ENCODE measurements around the gene RNF220. TPM values are rescaled to one million over a fixed set of nuclear protein-coding genes. Genes with fewer than 3 reads are reported as not detected.

RNF220 gene
- total RNA-seq, 1 donor from 2014 or later: 25.1 TPM

DNA sequence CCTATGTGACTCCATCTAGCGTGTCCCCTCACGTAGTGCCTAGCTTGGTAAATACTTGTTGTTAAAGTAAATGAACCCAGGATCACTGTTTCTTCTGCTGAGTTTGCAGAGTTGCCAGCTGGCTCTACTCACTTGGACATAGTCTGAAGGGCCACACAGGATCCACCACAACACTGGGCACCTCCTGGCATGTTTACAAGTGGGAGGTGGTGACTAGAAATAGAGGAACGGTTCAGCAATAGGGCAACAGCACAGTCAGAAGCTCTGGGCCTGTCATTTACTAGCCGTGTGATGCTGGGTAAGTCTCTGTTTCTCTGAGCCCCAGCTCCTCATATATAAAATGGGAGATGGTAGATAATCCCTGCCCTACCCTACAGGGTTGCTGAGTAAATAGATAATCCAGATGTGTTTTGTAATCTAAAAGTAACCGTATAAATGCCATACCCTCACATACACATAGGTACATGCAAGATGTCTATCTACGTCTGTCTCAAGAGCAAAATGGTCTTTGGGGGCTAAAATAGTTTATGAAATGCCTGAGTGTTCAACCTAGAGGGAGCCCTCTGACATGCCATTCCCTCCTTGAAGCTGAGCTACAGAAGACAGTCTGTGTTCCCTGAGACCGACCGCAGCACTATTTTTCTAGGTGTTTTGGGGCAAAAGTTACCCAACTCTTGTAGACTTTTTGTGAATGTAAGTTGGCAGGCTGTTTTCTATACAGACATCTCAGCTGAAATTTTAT is 20.5 kb downstream of the RNF220 start:
- Histone ChIP-seq H3K4me3 (ENCODE audit: low read length in 3 of 3) (no peak overlapping the region), H3K4me1 (ENCODE audit: control insufficient read depth in 3 of 3, insufficient read depth in 3 of 3, low read length in 3 of 3) (peaks cover 16 to 21% (median 19%) of the 10 kb centered on the region in 3 donors), H3K27ac (ENCODE audit: low read depth, low read length) (no peak overlapping the region), H3K27me3 (ENCODE audit: control insufficient read depth in 3 of 3, insufficient read depth in 3 of 3, low read length in 3 of 3) (peaks cover 37 to 44% (median 43%) of the 10 kb centered on the region in 3 donors), H3K9me3 (ENCODE audit: control insufficient read depth in 3 of 3, low read length in 3 of 3) (no peaks in the 10 kb centered on the region), H3K36me3 (ENCODE audit: control insufficient read depth in 3 of 3, insufficient read depth in 3 of 3, low read length in 3 of 3) (no peaks in the 10 kb centered on the region), H3K9ac (ENCODE audit: low read depth in 1 of 3, low read length in 3 of 3) (no peak overlapping the region)

DNA sequence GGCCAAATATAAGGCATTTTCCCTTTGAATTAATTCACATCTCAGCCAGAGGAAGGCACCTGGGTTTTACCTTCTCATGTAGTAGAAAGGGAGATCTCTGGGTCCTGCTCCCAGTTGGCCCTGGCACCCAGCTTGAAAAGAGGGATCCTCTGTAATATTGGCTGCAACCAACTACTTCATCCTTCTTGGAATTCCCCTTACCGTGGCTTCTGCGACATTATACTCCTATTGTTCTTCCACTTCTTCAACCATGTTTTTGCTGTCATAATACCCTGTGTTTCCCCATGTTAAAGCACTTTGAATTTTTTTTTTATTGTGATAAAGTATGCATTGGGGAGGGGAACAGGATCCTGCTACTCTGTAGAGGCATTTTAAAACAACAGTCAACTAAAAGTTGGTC is 26.8 kb downstream of the RNF220 start:
- no peaks in the 10 kb centered on the region for H3K4me1 ChIP-seq (ENCODE audit: control insufficient read depth in 3 of 3, insufficient read depth in 3 of 3, low read length in 3 of 3)
- H3K27me3 ChIP-seq (ENCODE audit: control insufficient read depth in 3 of 3, insufficient read depth in 3 of 3, low read length in 3 of 3): peaks cover 20 to 27% (median 24%) of the 10 kb centered on the region in 3 donors
- no peak overlapping the region for H3K9ac ChIP-seq (ENCODE audit: low read depth in 1 of 3, low read length in 3 of 3)
- H3K9me3 ChIP-seq (ENCODE audit: control insufficient read depth in 3 of 3, low read length in 3 of 3): no peaks in the 10 kb centered on the region
- H3K4me3 ChIP-seq (ENCODE audit: low read length in 3 of 3): no peak overlapping the region
- no peak overlapping the region for H3K27ac ChIP-seq (ENCODE audit: low read depth, low read length)
- no peaks in the 10 kb centered on the region for H3K36me3 ChIP-seq (ENCODE audit: control insufficient read depth in 3 of 3, insufficient read depth in 3 of 3, low read length in 3 of 3)

- Histone ChIP-seq H3K36me3 (ENCODE audit: control insufficient read depth in 3 of 3, insufficient read depth in 3 of 3, low read length in 3 of 3) (no peaks in the 10 kb centered on the region), H3K9ac (ENCODE audit: low read depth in 1 of 3, low read length in 3 of 3) (no peak overlapping the region), H3K4me3 (ENCODE audit: low read length in 3 of 3) (no peak overlapping the region), H3K27me3 (ENCODE audit: control insufficient read depth in 3 of 3, insufficient read depth in 3 of 3, low read length in 3 of 3) (peaks cover 10 to 17% (median 12%) of the 10 kb centered on the region in 3 donors), H3K4me1 (ENCODE audit: control insufficient read depth in 3 of 3, insufficient read depth in 3 of 3, low read length in 3 of 3) (no peaks in the 10 kb centered on the region), H3K9me3 (ENCODE audit: control insufficient read depth in 3 of 3, low read length in 3 of 3) (no peaks in the 10 kb centered on the region), H3K27ac (ENCODE audit: low read depth, low read length) (no peak overlapping the region)
Measured at GRCh38 chr1:44433209-44433608, 28.2 kb downstream of the RNF220 start.

DNA sequence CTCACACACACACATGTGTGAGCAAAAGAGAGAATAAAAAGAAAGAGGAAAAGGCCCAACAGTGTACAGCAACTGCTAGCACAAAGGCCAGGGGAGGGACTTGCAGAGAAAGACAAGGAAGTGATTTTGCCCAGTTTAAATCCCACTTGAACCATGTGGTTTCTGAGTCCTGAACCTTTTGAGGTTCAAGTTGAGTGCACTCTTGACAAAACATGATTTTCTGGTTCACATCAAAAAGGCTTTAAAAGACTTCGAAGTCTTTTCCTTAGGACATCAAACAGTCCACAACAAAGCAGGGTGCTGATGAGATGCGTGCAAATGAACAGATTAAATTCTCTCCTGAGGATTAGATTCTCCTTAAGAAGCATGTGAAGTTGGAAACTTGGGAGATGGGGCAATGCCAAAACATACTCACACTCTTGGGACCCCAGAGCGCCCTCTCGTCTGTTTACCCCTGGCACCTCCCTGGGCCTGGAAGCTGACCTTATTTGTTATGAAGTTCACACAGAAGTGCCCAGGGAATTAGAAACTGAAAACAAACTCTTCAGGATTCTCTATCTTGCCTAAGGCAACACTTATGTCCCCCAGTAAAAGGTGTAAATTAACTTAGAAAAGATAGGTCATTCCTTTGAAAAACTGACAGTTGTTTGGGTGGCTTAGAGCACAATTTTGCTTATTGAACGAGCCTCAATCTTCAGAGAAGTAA is 31.5 kb downstream of the RNF220 start:
- H3K4me3 ChIP-seq (ENCODE audit: low read length in 3 of 3): no peak overlapping the region
- no peaks in the 10 kb centered on the region for H3K36me3 ChIP-seq (ENCODE audit: control insufficient read depth in 3 of 3, insufficient read depth in 3 of 3, low read length in 3 of 3)
- H3K9ac ChIP-seq (ENCODE audit: low read depth in 1 of 3, low read length in 3 of 3): no peak overlapping the region
- no peak overlapping the region for H3K27ac ChIP-seq (ENCODE audit: low read depth, low read length)
- H3K4me1 ChIP-seq (ENCODE audit: control insufficient read depth in 3 of 3, insufficient read depth in 3 of 3, low read length in 3 of 3): no peaks in the 10 kb centered on the region
- no peaks in the 10 kb centered on the region for H3K9me3 ChIP-seq (ENCODE audit: control insufficient read depth in 3 of 3, low read length in 3 of 3)
- H3K27me3 ChIP-seq (ENCODE audit: control insufficient read depth in 3 of 3, insufficient read depth in 3 of 3, low read length in 3 of 3): peaks cover 0 to 3% (median 0%) of the 10 kb centered on the region in 3 donors

DNA sequence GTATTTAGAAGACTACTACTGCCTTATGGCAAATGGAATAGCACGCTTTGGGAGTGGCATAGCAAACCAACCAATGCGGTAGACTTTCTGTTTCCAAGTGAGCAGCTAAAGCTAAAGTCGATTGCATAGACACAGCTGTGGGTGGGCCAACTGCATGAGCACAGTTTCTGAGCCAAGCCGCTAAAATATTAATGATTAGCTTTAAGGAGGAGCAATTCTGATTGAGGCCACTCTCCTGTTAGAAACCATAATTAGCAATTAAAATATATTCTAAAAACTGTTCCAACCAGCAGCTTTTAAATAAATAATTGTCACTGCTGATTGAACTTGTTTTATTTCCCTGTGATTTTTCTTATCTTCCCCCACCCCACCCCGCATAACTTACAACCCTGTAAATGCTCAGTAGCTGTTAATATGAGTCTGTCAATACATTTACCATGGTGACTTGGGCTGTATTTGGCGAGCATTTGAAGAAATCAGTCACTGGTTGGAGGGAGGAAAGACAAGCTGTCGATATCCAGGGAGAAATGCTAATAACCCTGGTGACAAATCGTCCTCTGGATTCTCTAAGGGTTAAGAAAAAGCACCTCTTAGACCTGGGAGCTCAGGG is 32.2 kb downstream of the RNF220 start:
- H3K27me3 ChIP-seq (ENCODE audit: control insufficient read depth in 3 of 3, insufficient read depth in 3 of 3, low read length in 3 of 3): no peaks in the 10 kb centered on the region
- H3K36me3 ChIP-seq (ENCODE audit: control insufficient read depth in 3 of 3, insufficient read depth in 3 of 3, low read length in 3 of 3): no peaks in the 10 kb centered on the region
- H3K4me1 ChIP-seq (ENCODE audit: control insufficient read depth in 3 of 3, insufficient read depth in 3 of 3, low read length in 3 of 3): no peaks in the 10 kb centered on the region

GRCh38 chr1:44442791-44443190 is 37.7 kb downstream of the RNF220 start:
- no peaks in the 10 kb centered on the region for H3K4me1 ChIP-seq (ENCODE audit: control insufficient read depth in 3 of 3, insufficient read depth in 3 of 3, low read length in 3 of 3)
- no peak overlapping the region for H3K4me3 ChIP-seq (ENCODE audit: low read length in 3 of 3)
- H3K9me3 ChIP-seq (ENCODE audit: control insufficient read depth in 3 of 3, low read length in 3 of 3): no peaks in the 10 kb centered on the region
- H3K36me3 ChIP-seq (ENCODE audit: control insufficient read depth in 3 of 3, insufficient read depth in 3 of 3, low read length in 3 of 3): no peaks in the 10 kb centered on the region
- no peaks in the 10 kb centered on the region for H3K27me3 ChIP-seq (ENCODE audit: control insufficient read depth in 3 of 3, insufficient read depth in 3 of 3, low read length in 3 of 3)
- no peak overlapping the region for H3K27ac ChIP-seq (ENCODE audit: low read depth, low read length)
- no peak overlapping the region for H3K9ac ChIP-seq (ENCODE audit: low read depth in 1 of 3, low read length in 3 of 3)

More for the DNA sequence above, 32.2 kb downstream of the RNF220 start:
- no peaks in the 10 kb centered on the region for H3K9me3 ChIP-seq (ENCODE audit: control insufficient read depth in 3 of 3, low read length in 3 of 3)
- H3K4me3 ChIP-seq (ENCODE audit: low read length in 3 of 3): no peak overlapping the region
- no peak overlapping the region for H3K9ac ChIP-seq (ENCODE audit: low read depth in 1 of 3, low read length in 3 of 3)
- H3K27ac ChIP-seq (ENCODE audit: low read depth, low read length): no peak overlapping the region

DNA sequence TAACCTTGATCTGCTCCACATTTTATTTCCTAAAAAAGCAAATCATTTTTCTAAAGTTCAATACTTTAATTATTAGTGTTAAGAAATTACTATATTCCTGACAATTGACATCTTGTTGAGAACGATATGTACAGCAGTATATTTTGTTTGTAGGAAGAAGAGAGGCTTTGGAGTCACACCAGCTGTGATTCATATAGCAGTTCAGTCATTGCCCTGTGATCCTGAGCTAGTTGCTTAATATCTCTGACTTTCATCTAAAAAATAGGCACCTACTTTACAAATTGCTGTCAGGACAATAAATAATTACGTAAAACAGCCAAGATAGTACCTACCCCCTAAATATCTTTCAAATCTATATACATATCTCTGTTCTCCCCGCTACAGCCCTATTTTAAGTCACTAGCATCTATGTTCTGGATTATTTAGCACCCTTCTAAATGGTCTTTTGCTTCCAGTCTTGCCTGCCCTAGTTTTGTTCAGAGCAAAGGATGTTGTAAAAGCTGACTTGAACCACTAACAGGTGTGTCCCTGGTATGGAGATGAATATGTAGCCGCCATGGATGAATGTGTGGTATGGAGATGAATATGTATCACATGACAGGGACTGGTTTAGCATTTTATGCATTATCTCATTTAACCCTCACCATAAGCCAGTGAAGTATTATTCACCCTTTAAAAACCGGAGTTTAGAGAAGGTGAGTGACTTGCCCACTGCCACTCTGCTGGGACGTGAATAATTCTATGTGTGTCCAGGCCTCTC is 42.2 kb downstream of the RNF220 start:
- Histone ChIP-seq H3K27me3 (ENCODE audit: control insufficient read depth in 3 of 3, insufficient read depth in 3 of 3, low read length in 3 of 3) (no peaks in the 10 kb centered on the region), H3K9ac (ENCODE audit: low read depth in 1 of 3, low read length in 3 of 3) (no peak overlapping the region), H3K27ac (ENCODE audit: low read depth, low read length) (no peak overlapping the region), H3K4me1 (ENCODE audit: control insufficient read depth in 3 of 3, insufficient read depth in 3 of 3, low read length in 3 of 3) (no peaks in the 10 kb centered on the region), H3K36me3 (ENCODE audit: control insufficient read depth in 3 of 3, insufficient read depth in 3 of 3, low read length in 3 of 3) (no peaks in the 10 kb centered on the region), H3K9me3 (ENCODE audit: control insufficient read depth in 3 of 3, low read length in 3 of 3) (no peaks in the 10 kb centered on the region), H3K4me3 (ENCODE audit: low read length in 3 of 3) (no peak overlapping the region)

- Histone ChIP-seq H3K27me3 (ENCODE audit: control insufficient read depth in 3 of 3, insufficient read depth in 3 of 3, low read length in 3 of 3) (peaks cover 0 to 6% (median 3%) of the 10 kb centered on the region in 3 donors), H3K36me3 (ENCODE audit: control insufficient read depth in 3 of 3, insufficient read depth in 3 of 3, low read length in 3 of 3) (no peaks in the 10 kb centered on the region), H3K4me3 (ENCODE audit: low read length in 3 of 3) (no peak overlapping the region), H3K4me1 (ENCODE audit: control insufficient read depth in 3 of 3, insufficient read depth in 3 of 3, low read length in 3 of 3) (no peaks in the 10 kb centered on the region), H3K9ac (ENCODE audit: low read depth in 1 of 3, low read length in 3 of 3) (no peak overlapping the region), H3K27ac (ENCODE audit: low read depth, low read length) (no peak overlapping the region), H3K9me3 (ENCODE audit: control insufficient read depth in 3 of 3, low read length in 3 of 3) (peaks cover 0 to 2% (median 0%) of the 10 kb centered on the region in 3 donors)
Measured at GRCh38 chr1:44453798-44454349, 48.8 kb downstream of the RNF220 start.

DNA sequence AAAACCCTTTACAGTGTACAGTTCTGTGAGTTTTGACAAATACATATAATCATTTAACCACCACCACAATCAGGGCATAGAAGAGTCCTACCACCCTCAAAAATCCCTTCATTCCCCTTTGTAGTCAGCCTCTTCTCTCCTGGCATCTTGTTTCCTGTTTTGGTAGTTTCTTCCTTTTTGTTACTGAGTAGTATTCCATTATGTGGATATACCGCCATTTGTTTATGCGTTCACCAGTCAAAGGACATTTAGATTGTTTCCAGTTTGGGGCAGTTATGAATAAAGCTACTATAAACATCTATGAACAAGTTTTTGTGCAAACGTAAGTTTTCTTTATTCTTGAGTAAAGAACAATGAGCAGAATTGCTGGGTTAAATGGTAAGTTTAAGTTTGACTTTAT is 49.6 kb downstream of the RNF220 start:
- peaks cover 3 to 10% (median 4%) of the 10 kb centered on the region in 3 donors for H3K27me3 ChIP-seq (ENCODE audit: control insufficient read depth in 3 of 3, insufficient read depth in 3 of 3, low read length in 3 of 3)
- H3K27ac ChIP-seq (ENCODE audit: low read depth, low read length): no peak overlapping the region
- H3K4me3 ChIP-seq (ENCODE audit: low read length in 3 of 3): no peak overlapping the region
- H3K9me3 ChIP-seq (ENCODE audit: control insufficient read depth in 3 of 3, low read length in 3 of 3): peaks cover 0 to 2% (median 0%) of the 10 kb centered on the region in 3 donors
- no peaks in the 10 kb centered on the region for H3K4me1 ChIP-seq (ENCODE audit: control insufficient read depth in 3 of 3, insufficient read depth in 3 of 3, low read length in 3 of 3)
- H3K36me3 ChIP-seq (ENCODE audit: control insufficient read depth in 3 of 3, insufficient read depth in 3 of 3, low read length in 3 of 3): no peaks in the 10 kb centered on the region
- no peak overlapping the region for H3K9ac ChIP-seq (ENCODE audit: low read depth in 1 of 3, low read length in 3 of 3)
